Fibroblast of mammary gland (primary cell): ENCODE data around the gene SPDYE6.
"Not testable (repeated sequence)": the region's sequence is repeated elsewhere in the genome, so short reads cannot be mapped to it uniquely, and the experiment has no call there.

ENCODE experiments used
- DNase-seq: peaks from one replicate; pipeline ENCODE4 v3.0.0-alpha.2; 2010; ENCODE audit warnings: low read depth
- H3K4me3 ChIP-seq: 2 replicates; pipeline ENCODE4 v1.5.1; 2011; ENCODE audit warnings: low read depth, mild to moderate bottlenecking, low read length, moderate library complexity; ENCODE audit not compliant: control insufficient read depth
- CTCF ChIP-seq: conservative IDR thresholded peaks from 2 replicates; pipeline ENCODE4 v1.5.1; 2011; ENCODE audit warnings: low read depth, low read length, inconsistent platforms; ENCODE audit not compliant: control insufficient read depth, insufficient read depth

Gene SPDYE6

GRCh38 chr7:102387064-102387463 is 30.8 kb upstream of the SPDYE6 start:
- no peak overlapping the region for H3K4me3 ChIP-seq
- no peak for DNase-seq
- no peak for TF ChIP-seq CTCF

GRCh38 chr7:102381696-102382425 is 25.6 kb upstream of the SPDYE6 start:
- not testable (repeated sequence) for DNase-seq, H3K4me3 ChIP-seq

GRCh38 chr7:102380837-102381236 is 24.6 kb upstream of the SPDYE6 start:
- not testable (repeated sequence) for DNase-seq, H3K4me3 ChIP-seq

GRCh38 chr7:102376964-102377466 is 20.8 kb upstream of the SPDYE6 start:
- TF ChIP-seq CTCF: no peak
- no peak for DNase-seq
- no peak overlapping the region for H3K4me3 ChIP-seq

- DNase-seq: peak; percentile 21
- not testable (repeated sequence) for H3K4me3 ChIP-seq
Measured at GRCh38 chr7:102372796-102373195, 16.6 kb upstream of the SPDYE6 start.

GRCh38 chr7:102370038-102370437 is 13.8 kb upstream of the SPDYE6 start:
- not testable (repeated sequence) for DNase-seq, H3K4me3 ChIP-seq

- H3K4me3 ChIP-seq, DNase-seq: not testable (repeated sequence)
Measured at GRCh38 chr7:102365390-102365789, 9.1 kb upstream of the SPDYE6 start.

GRCh38 chr7:102364394-102364886 is 8.2 kb upstream of the SPDYE6 start:
- H3K4me3 ChIP-seq: peak overlapping the region; percentile 56
- peak; percentile 5 for DNase-seq

GRCh38 chr7:102363549-102364393 is 7.5 kb upstream of the SPDYE6 start:
- H3K4me3 ChIP-seq: peak overlapping the region; percentile 56
- DNase-seq: peak; percentile 98

GRCh38 chr7:102346983-102347382 is 9.3 kb downstream of the SPDYE6 start:
- H3K4me3 ChIP-seq, DNase-seq: not testable (repeated sequence)

- not testable (repeated sequence) for H3K4me3 ChIP-seq, DNase-seq
Measured at GRCh38 chr7:102340599-102341368, 15.5 kb downstream of the SPDYE6 start.

- H3K4me3 ChIP-seq, DNase-seq: not testable (repeated sequence)
Measured at GRCh38 chr7:102337420-102337819, 18.8 kb downstream of the SPDYE6 start.

- not testable (repeated sequence) for H3K4me3 ChIP-seq
Measured at GRCh38 chr7:102337002-102337401, 19.2 kb downstream of the SPDYE6 start.

GRCh38 chr7:102335574-102335973 is 20.7 kb downstream of the SPDYE6 start:
- H3K4me3 ChIP-seq: not testable (repeated sequence)

More at GRCh38 chr7:102337002-102337401, 19.2 kb downstream of the SPDYE6 start:
- not testable (repeated sequence) for DNase-seq

GRCh38 chr7:102330666-102331460 is 25.4 kb downstream of the SPDYE6 start:
- not testable (repeated sequence) for H3K4me3 ChIP-seq, DNase-seq

More at GRCh38 chr7:102335574-102335973, 20.7 kb downstream of the SPDYE6 start:
- DNase-seq: not testable (repeated sequence)
